ENCODE results near the gene ARHGAP6.

DNA sequence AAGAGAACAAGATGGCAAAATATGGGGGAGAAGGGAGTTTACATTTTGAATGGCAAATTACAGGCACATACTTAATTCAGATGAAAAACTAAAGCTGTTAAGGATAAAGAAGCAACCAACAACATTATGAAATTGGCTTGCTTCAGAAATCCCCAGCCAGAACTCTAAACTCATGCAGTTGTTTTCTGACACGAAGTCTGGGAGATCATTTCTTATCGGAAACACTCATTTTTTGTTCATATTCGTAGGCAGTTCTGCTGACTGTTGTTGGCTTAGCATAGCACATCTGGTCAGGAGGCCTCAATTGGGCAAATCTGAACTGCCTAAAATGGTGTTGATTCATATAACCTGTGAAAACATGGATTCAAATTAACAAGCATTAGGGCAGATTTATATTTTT is 33.0 kb upstream of the ARHGAP6 start:
- TF ChIP-seq POLR2A (IDR thresholded peaks at IDR 0.05) (no peak), CTCF (IDR thresholded peaks at IDR 0.05) (no peak)

All from ovary (tissue), 3 donors.